Uterus (tissue), 2 donors: Measurements from ENCODE around the gene HES2.

ENCODE experiments used
- POLR2A ChIP-seq, 2 donors: fragments of 450-650 bp; IDR thresholded peaks; one replicate each; pipeline ENCODE4 v1.6.1; 2016; ENCODE audit warnings: antibody characterized with exemption in 2 of 2, mild to moderate bottlenecking in 1 of 2, moderate library complexity in 1 of 2
- TF ChIP-seq, protein P1 (sequence below), 4 experiments: fragments of 200-600 bp in 2 of 4; fragments of 450-650 bp in 2 of 4; sonication (generic) in 2 of 4; IDR thresholded peaks; one replicate each; pipeline ENCODE4 v1.5.1; 2016 to 2019; ENCODE audit warnings: antibody characterized with exemption in 4 of 4, mild to moderate bottlenecking in 2 of 4, moderate library complexity in 1 of 4

DNA sequence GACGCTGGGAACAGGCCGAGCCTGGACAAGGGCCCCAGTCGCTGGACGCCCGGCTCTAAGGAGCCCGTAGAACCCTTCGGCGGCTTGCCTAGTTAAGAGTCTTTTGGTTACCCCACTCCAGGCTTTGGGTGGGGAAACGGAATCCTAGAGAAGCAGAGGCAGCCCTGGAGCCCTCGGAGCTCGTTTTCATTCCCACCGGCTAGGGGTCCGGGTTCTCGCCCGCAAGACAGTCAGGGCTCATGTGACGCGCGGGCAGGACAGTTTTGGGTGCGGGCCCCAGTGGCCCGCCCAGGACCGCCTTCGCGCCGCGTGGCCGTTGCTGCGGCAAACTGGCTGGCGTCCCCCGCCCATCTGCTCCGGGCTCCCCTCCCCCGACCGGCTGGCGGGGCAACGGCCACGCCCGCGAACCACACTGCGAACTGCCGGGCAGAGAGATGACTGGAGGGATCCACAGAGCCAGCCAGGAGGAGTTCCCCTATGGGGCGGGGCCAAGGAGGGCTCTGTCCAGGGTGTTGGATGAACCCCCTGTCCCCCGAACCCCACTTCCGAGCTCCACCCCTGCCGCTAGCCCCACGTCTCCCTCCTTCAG, 829 bp upstream of the HES2 start:
- TF ChIP-seq, protein P1, sequence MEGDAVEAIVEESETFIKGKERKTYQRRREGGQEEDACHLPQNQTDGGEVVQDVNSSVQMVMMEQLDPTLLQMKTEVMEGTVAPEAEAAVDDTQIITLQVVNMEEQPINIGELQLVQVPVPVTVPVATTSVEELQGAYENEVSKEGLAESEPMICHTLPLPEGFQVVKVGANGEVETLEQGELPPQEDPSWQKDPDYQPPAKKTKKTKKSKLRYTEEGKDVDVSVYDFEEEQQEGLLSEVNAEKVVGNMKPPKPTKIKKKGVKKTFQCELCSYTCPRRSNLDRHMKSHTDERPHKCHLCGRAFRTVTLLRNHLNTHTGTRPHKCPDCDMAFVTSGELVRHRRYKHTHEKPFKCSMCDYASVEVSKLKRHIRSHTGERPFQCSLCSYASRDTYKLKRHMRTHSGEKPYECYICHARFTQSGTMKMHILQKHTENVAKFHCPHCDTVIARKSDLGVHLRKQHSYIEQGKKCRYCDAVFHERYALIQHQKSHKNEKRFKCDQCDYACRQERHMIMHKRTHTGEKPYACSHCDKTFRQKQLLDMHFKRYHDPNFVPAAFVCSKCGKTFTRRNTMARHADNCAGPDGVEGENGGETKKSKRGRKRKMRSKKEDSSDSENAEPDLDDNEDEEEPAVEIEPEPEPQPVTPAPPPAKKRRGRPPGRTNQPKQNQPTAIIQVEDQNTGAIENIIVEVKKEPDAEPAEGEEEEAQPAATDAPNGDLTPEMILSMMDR (IDR thresholded peaks at IDR 0.05): no peak
- no peak for TF ChIP-seq POLR2A (IDR thresholded peaks at IDR 0.05)
